ENCODE data around the gene PNLIP.

Gene PNLIP

GRCh38 chr10:116589926-116590325 is 44.2 kb downstream of the PNLIP start:
- Histone ChIP-seq H3K27ac (ENCODE audit: poor library complexity, severe bottlenecking) (no peak overlapping the region), H3K36me3 (ENCODE audit: low read depth) (no peaks in the 10 kb centered on the region), H3K9me3 (ENCODE audit: severe bottlenecking) (no peaks in the 10 kb centered on the region), H3K4me3 (ENCODE audit: severe bottlenecking) (no peak overlapping the region), H3K27me3 (ENCODE audit: insufficient read depth, poor library complexity, severe bottlenecking) (no peaks in the 10 kb centered on the region), H3K4me1 (ENCODE audit: insufficient read depth, poor library complexity, severe bottlenecking) (no peaks in the 10 kb centered on the region)
- no peak for DNase-seq (ENCODE audit: low spot score)
- no peak for ATAC-seq (ENCODE audit: low read depth)
- TF ChIP-seq CTCF (IDR thresholded peaks at IDR 0.05; ENCODE audit: poor library complexity, severe bottlenecking), result no peak

DNA sequence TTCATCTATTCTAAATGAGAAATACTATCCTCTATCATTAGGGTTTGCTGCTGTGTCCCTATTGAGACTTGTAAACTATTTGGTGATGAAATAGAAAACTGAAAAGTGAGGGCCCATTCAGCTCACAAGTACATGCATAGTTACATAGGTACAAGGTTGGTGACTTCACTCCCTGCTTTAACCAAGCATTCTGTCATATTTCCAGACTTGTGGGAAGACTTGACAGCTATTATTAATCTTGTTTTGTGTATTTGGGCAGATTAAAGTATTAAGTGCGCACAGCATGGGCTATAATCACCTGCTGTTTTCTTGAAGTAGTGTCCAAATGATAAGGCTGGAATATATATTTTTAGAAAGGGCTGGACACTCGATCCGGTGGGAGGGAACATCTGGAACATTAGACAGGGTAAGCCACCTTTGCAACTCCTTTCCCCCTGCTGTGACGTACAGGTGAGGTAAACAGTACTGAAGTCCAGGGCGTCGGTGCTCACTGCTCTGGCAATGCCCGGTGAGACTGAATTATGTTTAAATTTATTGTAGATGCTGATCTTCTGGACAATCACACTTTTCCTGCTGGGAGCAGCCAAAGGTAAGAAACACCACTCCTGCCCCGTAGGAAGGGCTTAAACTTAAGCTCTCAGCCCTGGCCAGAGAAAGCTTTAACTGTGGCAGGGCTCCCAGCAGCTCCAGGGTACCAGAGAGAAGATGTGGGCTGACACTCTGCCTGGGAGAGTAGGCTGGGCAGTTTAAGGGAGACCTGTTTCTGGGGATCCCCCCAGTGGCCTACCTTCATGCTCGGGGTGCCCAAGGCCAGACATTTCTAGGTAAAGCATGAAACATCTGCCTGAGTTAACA is 45.1 kb downstream of the PNLIP start, which contains the start of gene PNLIPRP1:
Gene PNLIPRP1 (plus strand): TSS at position 370 of the 855 bp plus-strand sequence. CDS start 171 bp downstream, at position 541.
- DNase-seq (ENCODE audit: low spot score) (no peak), ATAC-seq (ENCODE audit: low read depth) (no peak)
- Histone ChIP-seq H3K4me3 (ENCODE audit: severe bottlenecking) (no peak within 1 kb of the TSS), H3K27ac (ENCODE audit: poor library complexity, severe bottlenecking) (no peak within 1 kb of the TSS), H3K36me3 (ENCODE audit: low read depth) (no peaks in the 10 kb centered on the region), H3K9me3 (ENCODE audit: severe bottlenecking) (no peaks in the 10 kb centered on the region), H3K27me3 (ENCODE audit: insufficient read depth, poor library complexity, severe bottlenecking) (no peaks in the 10 kb centered on the region), H3K4me1 (ENCODE audit: insufficient read depth, poor library complexity, severe bottlenecking) (no peaks in the 10 kb centered on the region)
- no peak for TF ChIP-seq CTCF (IDR thresholded peaks at IDR 0.05; ENCODE audit: poor library complexity, severe bottlenecking)

DNA sequence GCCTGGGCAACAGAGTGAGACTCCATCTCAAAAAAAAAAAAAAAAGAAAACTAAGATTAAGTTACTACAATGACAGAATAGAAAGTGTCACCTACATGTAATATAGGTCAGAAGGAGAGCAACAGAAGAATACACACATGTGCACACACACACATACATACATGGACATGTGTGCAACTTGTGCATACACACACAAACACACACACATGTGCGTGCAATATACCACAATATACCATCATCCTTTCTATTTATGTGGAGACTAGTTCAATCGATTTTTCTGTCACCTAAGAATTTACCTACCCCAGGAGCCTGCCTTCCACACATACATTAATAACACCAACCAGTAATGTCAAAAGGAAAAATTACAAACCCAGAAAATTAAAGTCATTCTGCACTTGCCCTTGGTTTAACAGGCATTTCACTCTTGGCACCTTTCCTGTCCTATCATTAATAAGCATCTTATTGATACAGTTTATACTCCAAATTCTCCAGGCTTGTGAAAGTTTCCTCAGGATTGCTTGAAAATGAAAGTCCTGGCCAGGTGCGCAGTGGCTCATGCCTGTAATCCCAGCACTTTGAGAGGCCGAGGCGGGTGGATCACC is 47.5 kb downstream of the PNLIP start:
- Histone ChIP-seq H3K9me3 (ENCODE audit: severe bottlenecking) (no peaks in the 10 kb centered on the region), H3K36me3 (ENCODE audit: low read depth) (no peaks in the 10 kb centered on the region), H3K27ac (ENCODE audit: poor library complexity, severe bottlenecking) (no peak overlapping the region), H3K27me3 (ENCODE audit: insufficient read depth, poor library complexity, severe bottlenecking) (peaks cover 2% of the 10 kb centered on the region), H3K4me1 (ENCODE audit: insufficient read depth, poor library complexity, severe bottlenecking) (no peaks in the 10 kb centered on the region), H3K4me3 (ENCODE audit: severe bottlenecking) (no peak overlapping the region)
- DNase-seq (ENCODE audit: low spot score), result no peak
- ATAC-seq (ENCODE audit: low read depth), result no peak
- no peak for TF ChIP-seq CTCF (IDR thresholded peaks at IDR 0.05; ENCODE audit: poor library complexity, severe bottlenecking)

- no peak overlapping the region for H3K27ac ChIP-seq (ENCODE audit: poor library complexity, severe bottlenecking)
- DNase-seq (ENCODE audit: low spot score) (no peak), ATAC-seq (ENCODE audit: low read depth) (no peak)
- no peaks in the 10 kb centered on the region for H3K4me1 ChIP-seq (ENCODE audit: insufficient read depth, poor library complexity, severe bottlenecking)
- no peaks in the 10 kb centered on the region for H3K9me3 ChIP-seq (ENCODE audit: severe bottlenecking)
- H3K4me3 ChIP-seq (ENCODE audit: severe bottlenecking), result no peak overlapping the region
- peaks cover 3% of the 10 kb centered on the region for H3K27me3 ChIP-seq (ENCODE audit: insufficient read depth, poor library complexity, severe bottlenecking)
- TF ChIP-seq CTCF (IDR thresholded peaks at IDR 0.05; ENCODE audit: poor library complexity, severe bottlenecking), result no peak
- no peaks in the 10 kb centered on the region for H3K36me3 ChIP-seq (ENCODE audit: low read depth)
These were observed 48.8 kb downstream of the PNLIP start for GRCh38 chr10:116594525-116595035.
